ENCODE data around the gene FRMD3.

FRMD3 gene

DNA sequence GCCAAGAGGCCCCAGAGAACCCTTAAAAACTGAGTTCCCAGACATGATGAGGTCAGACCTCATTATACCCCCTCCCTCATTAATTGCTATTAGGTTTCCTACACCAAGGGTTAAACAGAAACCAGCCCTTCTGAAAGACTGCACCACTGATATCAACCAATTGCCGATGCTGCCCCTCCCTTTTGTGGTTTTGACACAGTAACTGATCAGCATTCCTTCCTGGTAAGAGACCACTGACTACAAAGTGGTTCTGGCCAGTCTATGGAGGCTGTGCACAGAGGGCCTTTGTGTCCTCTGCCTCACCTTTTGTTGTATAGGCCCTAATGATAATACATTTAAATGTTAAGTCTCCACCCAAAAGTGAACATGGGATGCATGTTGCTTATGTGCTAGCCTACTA is 201.5 kb downstream of the FRMD3 start:
- no peak overlapping the region for H3K4me3 ChIP-seq (ENCODE audit: low read depth, low read length)
- H3K27me3 ChIP-seq (ENCODE audit: control insufficient read depth, insufficient read depth, low read length) = no peaks in the 10 kb centered on the region
- no peaks in the 10 kb centered on the region for H3K9me3 ChIP-seq (ENCODE audit: control insufficient read depth, insufficient read depth, low read length)
- no peaks in the 10 kb centered on the region for H3K36me3 ChIP-seq (ENCODE audit: control insufficient read depth, insufficient read depth, low read length)
- no peaks in the 10 kb centered on the region for H3K4me1 ChIP-seq (ENCODE audit: control insufficient read depth, insufficient read depth, low read length)
- no peak overlapping the region for H3K9ac ChIP-seq (ENCODE audit: low read depth, low read length)
- no peak overlapping the region for H3K27ac ChIP-seq (ENCODE audit: low read depth, low read length)

DNA sequence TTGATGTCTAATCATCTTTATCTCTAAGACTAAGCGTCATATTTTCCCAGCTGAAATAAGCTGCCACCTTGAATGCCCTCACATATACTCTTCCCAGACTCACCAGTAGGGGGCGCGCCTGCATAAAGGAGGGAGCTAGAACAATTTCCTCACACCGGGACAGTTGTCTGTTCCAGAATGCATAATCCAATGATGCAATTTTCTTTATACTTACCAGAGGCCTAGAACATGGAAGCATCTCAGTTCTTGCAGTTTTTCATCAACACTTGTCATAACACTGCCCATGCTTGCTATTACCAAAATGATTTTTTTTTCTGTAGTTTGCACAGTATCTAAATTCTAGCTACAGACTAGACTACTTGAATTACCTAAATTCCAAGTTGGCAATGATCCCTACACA is 203.9 kb downstream of the FRMD3 start:
- Histone ChIP-seq H3K4me3 (ENCODE audit: low read depth, low read length) (no peak overlapping the region), H3K27ac (ENCODE audit: low read depth, low read length) (no peak overlapping the region), H3K27me3 (ENCODE audit: control insufficient read depth, insufficient read depth, low read length) (no peaks in the 10 kb centered on the region), H3K36me3 (ENCODE audit: control insufficient read depth, insufficient read depth, low read length) (no peaks in the 10 kb centered on the region), H3K4me1 (ENCODE audit: control insufficient read depth, insufficient read depth, low read length) (no peaks in the 10 kb centered on the region), H3K9me3 (ENCODE audit: control insufficient read depth, insufficient read depth, low read length) (peaks cover 5% of the 10 kb centered on the region; the same call in 1 of the 2 replicates), H3K9ac (ENCODE audit: low read depth, low read length) (no peak overlapping the region)

DNA sequence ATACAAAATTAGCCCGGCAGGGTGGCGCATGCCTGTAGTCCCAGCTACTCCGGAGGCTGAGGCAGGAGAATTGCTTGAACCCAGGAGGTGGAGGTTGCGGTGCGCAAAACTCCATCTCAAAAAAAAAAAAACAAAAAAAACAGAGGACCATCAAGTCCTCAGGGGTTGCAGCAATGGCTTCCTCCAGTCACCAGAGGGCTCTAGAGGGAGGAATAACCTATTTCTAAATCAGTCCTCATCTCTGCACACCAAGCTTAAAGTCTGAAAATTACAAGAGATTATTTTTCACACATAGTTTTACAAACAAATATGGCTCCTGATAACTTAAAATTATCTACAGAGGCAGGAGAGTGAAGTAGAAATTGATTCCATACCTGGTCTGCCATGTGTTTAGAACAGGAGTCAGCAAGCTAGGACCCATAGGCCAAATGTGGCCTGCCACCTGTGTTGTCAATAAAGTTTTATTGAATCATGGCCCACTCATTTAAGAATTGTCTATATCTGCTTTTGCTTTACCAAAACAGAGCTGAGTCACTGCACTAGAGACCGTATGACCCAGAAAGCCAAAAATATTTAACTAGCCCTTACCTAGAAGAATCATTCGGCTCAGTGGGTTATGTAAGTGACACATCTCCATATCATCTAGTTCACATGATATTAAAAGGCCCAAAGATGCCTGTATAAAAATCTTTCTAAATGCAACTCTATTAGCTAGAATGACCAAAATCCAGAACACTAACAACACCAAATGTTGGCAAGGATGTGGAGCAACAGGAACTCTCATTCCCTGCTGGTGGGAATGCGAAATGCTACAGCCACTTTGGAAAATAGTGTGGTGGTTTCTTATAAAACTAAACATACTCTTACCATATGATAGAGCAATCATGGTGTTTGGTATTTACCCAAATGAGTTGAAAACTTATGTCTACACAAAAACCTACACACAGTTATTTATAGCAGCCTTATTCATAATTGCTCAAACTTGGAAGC is 207.7 kb downstream of the FRMD3 start:
- no peaks in the 10 kb centered on the region for H3K4me1 ChIP-seq (ENCODE audit: control insufficient read depth, insufficient read depth, low read length)
- no peak overlapping the region for H3K27ac ChIP-seq (ENCODE audit: low read depth, low read length)
- H3K9me3 ChIP-seq (ENCODE audit: control insufficient read depth, insufficient read depth, low read length) = peaks cover 5% of the 10 kb centered on the region; the same call in 1 of the 2 replicates
- no peak overlapping the region for H3K4me3 ChIP-seq (ENCODE audit: low read depth, low read length)
- no peaks in the 10 kb centered on the region for H3K36me3 ChIP-seq (ENCODE audit: control insufficient read depth, insufficient read depth, low read length)
- no peak overlapping the region for H3K9ac ChIP-seq (ENCODE audit: low read depth, low read length)
- no peaks in the 10 kb centered on the region for H3K27me3 ChIP-seq (ENCODE audit: control insufficient read depth, insufficient read depth, low read length)

DNA sequence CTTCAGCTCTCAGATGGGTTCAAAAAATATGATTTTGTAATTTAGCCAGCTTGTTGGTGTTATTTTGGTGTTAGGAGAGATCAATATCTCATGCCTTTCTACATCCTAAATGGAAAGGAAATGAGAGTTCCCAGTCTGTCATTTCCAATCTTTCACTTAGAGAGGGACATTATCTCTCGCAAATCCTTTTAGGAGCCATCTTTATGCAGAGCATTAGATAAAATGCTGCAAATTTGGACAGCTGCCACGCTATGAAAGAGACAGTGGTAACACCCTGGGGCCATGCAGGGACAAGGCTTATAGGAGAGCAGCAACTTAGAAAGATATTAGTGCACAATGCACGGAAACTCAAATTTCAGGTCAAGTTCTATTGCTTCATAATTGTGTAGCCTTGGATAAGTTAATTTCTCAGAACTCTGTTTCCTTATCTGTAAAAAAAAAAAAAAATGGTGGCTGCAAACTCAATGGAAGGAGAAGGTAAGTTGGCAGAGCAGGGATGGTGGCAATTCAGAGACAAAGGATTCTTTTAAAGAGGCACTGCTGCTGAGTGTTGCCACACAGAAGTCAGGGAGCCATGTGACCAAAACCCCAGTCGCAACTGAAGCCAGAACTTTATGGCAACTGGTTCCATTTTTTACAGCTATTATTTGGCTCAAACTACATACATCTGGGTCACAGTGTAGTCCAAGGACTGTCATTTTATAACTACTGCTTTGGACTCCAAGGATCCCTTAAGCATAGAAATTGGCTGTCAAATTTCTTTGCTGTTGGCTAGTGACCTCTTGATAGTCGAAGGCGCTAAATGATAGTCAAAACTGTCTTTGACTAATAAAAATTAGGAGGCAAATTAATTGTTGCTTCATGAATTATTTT is 210.2 kb downstream of the FRMD3 start:
- H3K4me3 ChIP-seq (ENCODE audit: low read depth, low read length) = no peak overlapping the region
- no peak overlapping the region for H3K9ac ChIP-seq (ENCODE audit: low read depth, low read length)
- H3K4me1 ChIP-seq (ENCODE audit: control insufficient read depth, insufficient read depth, low read length) = no peaks in the 10 kb centered on the region
- no peak overlapping the region for H3K27ac ChIP-seq (ENCODE audit: low read depth, low read length)
- no peaks in the 10 kb centered on the region for H3K27me3 ChIP-seq (ENCODE audit: control insufficient read depth, insufficient read depth, low read length)
- H3K36me3 ChIP-seq (ENCODE audit: control insufficient read depth, insufficient read depth, low read length) = no peaks in the 10 kb centered on the region
- H3K9me3 ChIP-seq (ENCODE audit: control insufficient read depth, insufficient read depth, low read length) = peaks cover 5% of the 10 kb centered on the region; the same call in 1 of the 2 replicates

DNA sequence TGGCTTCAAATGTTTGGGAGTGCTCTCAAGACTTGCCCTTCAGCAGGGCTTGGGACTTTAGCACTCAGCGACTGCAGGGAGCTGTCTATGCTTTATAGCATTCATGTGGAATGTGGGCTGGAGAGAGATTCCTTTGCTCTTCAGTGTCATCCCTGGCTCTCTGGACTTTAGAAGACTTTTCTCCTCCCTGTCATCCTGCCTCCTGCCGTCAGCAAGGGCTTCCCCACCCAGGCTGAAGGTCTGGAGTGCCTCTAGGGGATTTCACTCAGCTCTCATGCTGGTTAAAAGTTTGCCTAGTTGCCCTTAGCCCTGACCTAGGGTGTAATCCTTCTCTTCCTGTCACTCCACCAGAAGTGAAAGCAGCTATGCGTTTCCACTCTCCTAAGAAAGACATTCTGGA is 210.9 kb downstream of the FRMD3 start:
- Histone ChIP-seq H3K4me1 (ENCODE audit: control insufficient read depth, insufficient read depth, low read length) (no peaks in the 10 kb centered on the region), H3K9ac (ENCODE audit: low read depth, low read length) (no peak overlapping the region), H3K27ac (ENCODE audit: low read depth, low read length) (no peak overlapping the region), H3K9me3 (ENCODE audit: control insufficient read depth, insufficient read depth, low read length) (peaks cover 5% of the 10 kb centered on the region; the same call in 1 of the 2 replicates), H3K36me3 (ENCODE audit: control insufficient read depth, insufficient read depth, low read length) (no peaks in the 10 kb centered on the region), H3K27me3 (ENCODE audit: control insufficient read depth, insufficient read depth, low read length) (no peaks in the 10 kb centered on the region), H3K4me3 (ENCODE audit: low read depth, low read length) (no peak overlapping the region)

DNA sequence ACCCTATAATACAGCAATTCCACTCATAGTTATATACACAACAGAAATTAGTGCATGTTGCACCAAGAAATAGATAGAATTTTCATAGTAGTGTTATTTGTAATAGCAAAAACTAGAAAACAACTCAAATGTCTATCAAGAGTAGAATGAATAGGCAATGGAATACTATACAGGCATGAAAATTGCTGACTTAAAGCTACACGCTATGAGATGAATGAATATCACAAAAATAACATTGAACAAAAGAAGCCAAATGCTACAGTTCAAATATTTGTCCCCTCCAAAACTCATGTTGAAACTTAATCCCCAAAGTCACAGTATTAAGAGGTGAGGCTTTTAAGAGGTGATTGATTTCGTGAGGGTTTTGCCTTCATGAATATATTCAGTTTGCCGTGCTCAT is 215.1 kb downstream of the FRMD3 start:
- no peaks in the 10 kb centered on the region for H3K4me1 ChIP-seq (ENCODE audit: control insufficient read depth, insufficient read depth, low read length)
- no peak overlapping the region for H3K27ac ChIP-seq (ENCODE audit: low read depth, low read length)
- no peaks in the 10 kb centered on the region for H3K27me3 ChIP-seq (ENCODE audit: control insufficient read depth, insufficient read depth, low read length)
- H3K36me3 ChIP-seq (ENCODE audit: control insufficient read depth, insufficient read depth, low read length) = no peaks in the 10 kb centered on the region
- H3K9ac ChIP-seq (ENCODE audit: low read depth, low read length) = no peak overlapping the region
- no peaks in the 10 kb centered on the region for H3K9me3 ChIP-seq (ENCODE audit: control insufficient read depth, insufficient read depth, low read length)
- no peak overlapping the region for H3K4me3 ChIP-seq (ENCODE audit: low read depth, low read length)

DNA sequence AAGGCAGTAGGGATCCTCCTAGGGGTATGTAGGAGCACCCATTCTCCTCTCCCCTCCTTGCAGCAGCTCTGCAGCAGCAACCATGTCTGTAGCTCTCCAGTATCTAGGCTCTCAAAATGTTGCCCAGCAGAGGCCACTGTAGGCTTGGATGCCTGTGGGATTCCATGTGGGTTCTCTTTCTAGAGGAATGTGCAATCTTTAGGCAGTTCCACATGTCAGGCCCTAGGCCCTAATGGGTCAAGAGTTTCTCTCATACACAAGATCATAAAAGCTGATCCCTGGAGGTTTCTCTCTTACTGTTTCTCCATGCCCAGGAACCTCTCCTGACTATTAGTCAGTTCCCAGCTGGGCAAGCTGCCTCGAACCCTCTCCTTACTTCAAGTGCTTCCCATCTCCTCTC is 215.8 kb downstream of the FRMD3 start:
- H3K4me3 ChIP-seq (ENCODE audit: low read depth, low read length) = no peak overlapping the region
- H3K27me3 ChIP-seq (ENCODE audit: control insufficient read depth, insufficient read depth, low read length) = no peaks in the 10 kb centered on the region
- H3K9me3 ChIP-seq (ENCODE audit: control insufficient read depth, insufficient read depth, low read length) = no peaks in the 10 kb centered on the region
- H3K9ac ChIP-seq (ENCODE audit: low read depth, low read length) = no peak overlapping the region
- no peak overlapping the region for H3K27ac ChIP-seq (ENCODE audit: low read depth, low read length)
- H3K4me1 ChIP-seq (ENCODE audit: control insufficient read depth, insufficient read depth, low read length) = no peaks in the 10 kb centered on the region
- no peaks in the 10 kb centered on the region for H3K36me3 ChIP-seq (ENCODE audit: control insufficient read depth, insufficient read depth, low read length)

DNA sequence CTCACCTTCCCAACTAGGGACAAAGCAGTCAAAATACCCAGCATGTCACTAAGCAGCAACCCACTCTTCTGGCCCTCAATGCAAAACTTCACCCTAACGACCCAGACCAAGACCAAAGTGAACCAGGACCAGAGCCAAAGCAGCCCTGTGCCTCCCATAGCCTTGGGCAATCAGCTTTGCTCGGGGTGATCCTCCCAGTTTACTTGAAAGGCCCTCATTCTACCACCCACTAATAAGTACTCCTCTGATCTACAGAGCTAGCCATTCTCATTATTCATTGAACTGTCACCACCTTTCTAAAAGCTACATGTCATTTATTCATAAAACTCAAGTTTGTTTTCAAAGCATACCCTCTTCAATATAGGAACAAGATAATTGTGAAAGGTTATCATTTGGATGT is 221.0 kb downstream of the FRMD3 start:
- no peaks in the 10 kb centered on the region for H3K36me3 ChIP-seq (ENCODE audit: control insufficient read depth, insufficient read depth, low read length)
- no peaks in the 10 kb centered on the region for H3K4me1 ChIP-seq (ENCODE audit: control insufficient read depth, insufficient read depth, low read length)
- H3K9ac ChIP-seq (ENCODE audit: low read depth, low read length) = no peak overlapping the region
- no peak overlapping the region for H3K27ac ChIP-seq (ENCODE audit: low read depth, low read length)
- no peak overlapping the region for H3K4me3 ChIP-seq (ENCODE audit: low read depth, low read length)
- no peaks in the 10 kb centered on the region for H3K9me3 ChIP-seq (ENCODE audit: control insufficient read depth, insufficient read depth, low read length)
- H3K27me3 ChIP-seq (ENCODE audit: control insufficient read depth, insufficient read depth, low read length) = no peaks in the 10 kb centered on the region

DNA sequence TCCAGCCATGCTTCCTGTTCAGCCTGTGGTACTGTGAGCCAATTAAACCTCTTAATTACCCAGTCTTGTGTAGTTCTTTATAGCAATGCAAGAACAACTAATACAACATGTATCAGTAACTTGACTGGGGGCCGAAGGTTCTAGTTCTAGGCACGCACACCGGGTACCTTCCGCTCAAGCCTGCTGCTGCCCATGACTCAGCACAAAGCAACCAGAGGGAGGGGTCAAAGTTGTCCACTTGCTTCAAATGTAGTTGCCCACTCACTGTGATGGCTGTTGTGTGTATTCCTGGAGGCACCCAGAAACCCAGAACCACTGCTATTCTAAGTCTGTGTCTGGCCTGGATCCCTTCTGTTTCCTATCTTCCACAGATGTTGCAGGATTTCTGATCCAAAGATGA is 222.6 kb downstream of the FRMD3 start:
- no peak overlapping the region for H3K4me3 ChIP-seq (ENCODE audit: low read depth, low read length)
- H3K9me3 ChIP-seq (ENCODE audit: control insufficient read depth, insufficient read depth, low read length) = no peaks in the 10 kb centered on the region
- no peak overlapping the region for H3K27ac ChIP-seq (ENCODE audit: low read depth, low read length)
- no peaks in the 10 kb centered on the region for H3K36me3 ChIP-seq (ENCODE audit: control insufficient read depth, insufficient read depth, low read length)
- H3K4me1 ChIP-seq (ENCODE audit: control insufficient read depth, insufficient read depth, low read length) = no peaks in the 10 kb centered on the region
- H3K9ac ChIP-seq (ENCODE audit: low read depth, low read length) = no peak overlapping the region
- no peaks in the 10 kb centered on the region for H3K27me3 ChIP-seq (ENCODE audit: control insufficient read depth, insufficient read depth, low read length)

DNA sequence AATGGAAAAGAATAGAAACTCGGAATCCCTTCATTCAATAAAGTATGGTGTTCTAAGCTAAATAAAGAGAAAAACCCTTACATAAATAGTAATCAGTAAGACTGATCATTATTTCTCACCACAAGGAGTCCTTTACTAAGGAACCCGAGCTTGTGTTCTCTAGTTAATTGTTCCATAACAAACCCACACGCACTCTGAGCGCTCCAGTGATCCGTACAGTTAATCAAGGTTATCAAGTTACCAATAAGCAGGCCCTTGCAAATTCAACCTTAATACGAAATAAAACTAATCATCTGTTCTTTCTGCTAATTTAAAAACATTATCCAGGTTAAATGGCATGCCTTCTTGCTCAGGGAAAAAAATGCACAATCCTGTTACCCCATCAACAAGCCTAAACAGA is 224.4 kb downstream of the FRMD3 start:
- Histone ChIP-seq H3K36me3 (ENCODE audit: control insufficient read depth, insufficient read depth, low read length) (no peaks in the 10 kb centered on the region), H3K9me3 (ENCODE audit: control insufficient read depth, insufficient read depth, low read length) (no peaks in the 10 kb centered on the region), H3K9ac (ENCODE audit: low read depth, low read length) (no peak overlapping the region), H3K27ac (ENCODE audit: low read depth, low read length) (no peak overlapping the region), H3K4me1 (ENCODE audit: control insufficient read depth, insufficient read depth, low read length) (no peaks in the 10 kb centered on the region), H3K4me3 (ENCODE audit: low read depth, low read length) (no peak overlapping the region), H3K27me3 (ENCODE audit: control insufficient read depth, insufficient read depth, low read length) (no peaks in the 10 kb centered on the region)

DNA sequence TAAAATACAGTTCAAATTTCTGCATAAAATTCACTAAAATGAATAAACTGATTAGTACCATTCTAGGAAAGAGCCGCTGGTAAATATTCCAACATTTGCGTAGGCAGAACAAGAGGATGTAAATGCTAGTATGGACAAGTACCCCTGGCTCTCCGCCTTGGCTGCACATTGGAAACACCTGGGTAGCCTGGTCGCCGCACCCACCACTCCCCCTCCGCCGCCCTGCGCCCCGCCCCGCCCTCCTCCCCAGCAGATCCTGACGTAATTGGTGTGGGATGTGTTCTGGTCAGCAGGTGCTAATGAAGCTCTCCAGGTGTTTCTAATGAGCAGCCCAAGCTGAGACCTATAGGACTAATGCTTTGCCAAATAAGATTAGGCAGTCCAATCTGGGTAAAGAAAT is 225.7 kb downstream of the FRMD3 start:
- Histone ChIP-seq H3K4me3 (ENCODE audit: low read depth, low read length) (no peak overlapping the region), H3K27me3 (ENCODE audit: control insufficient read depth, insufficient read depth, low read length) (no peaks in the 10 kb centered on the region), H3K9me3 (ENCODE audit: control insufficient read depth, insufficient read depth, low read length) (no peaks in the 10 kb centered on the region), H3K9ac (ENCODE audit: low read depth, low read length) (no peak overlapping the region), H3K27ac (ENCODE audit: low read depth, low read length) (no peak overlapping the region), H3K36me3 (ENCODE audit: control insufficient read depth, insufficient read depth, low read length) (no peaks in the 10 kb centered on the region), H3K4me1 (ENCODE audit: control insufficient read depth, insufficient read depth, low read length) (no peaks in the 10 kb centered on the region)
